Measurements from ENCODE around the gene NGEF.

The NGEF gene

DNA sequence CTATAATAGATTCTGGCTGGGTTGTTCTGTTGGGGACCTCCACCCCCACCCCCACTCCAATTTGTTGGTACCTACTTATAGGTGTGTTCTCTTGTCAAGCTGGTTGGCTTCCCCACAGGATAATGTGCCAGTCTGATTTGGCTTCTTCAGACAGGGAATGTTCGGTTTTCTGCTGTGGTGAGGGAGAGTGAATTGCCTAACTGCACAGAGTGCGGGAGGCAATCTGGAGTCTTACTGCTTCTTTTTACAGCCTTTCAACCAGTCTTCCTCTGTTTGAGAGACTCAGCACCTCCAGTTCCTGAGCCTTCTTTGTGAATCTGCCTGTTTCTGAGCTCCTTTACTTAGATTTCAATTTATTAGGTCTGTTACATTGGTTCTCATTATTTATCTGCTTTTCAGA is 170.4 kb downstream of the NGEF start:
- TF ChIP-seq, protein P1, sequence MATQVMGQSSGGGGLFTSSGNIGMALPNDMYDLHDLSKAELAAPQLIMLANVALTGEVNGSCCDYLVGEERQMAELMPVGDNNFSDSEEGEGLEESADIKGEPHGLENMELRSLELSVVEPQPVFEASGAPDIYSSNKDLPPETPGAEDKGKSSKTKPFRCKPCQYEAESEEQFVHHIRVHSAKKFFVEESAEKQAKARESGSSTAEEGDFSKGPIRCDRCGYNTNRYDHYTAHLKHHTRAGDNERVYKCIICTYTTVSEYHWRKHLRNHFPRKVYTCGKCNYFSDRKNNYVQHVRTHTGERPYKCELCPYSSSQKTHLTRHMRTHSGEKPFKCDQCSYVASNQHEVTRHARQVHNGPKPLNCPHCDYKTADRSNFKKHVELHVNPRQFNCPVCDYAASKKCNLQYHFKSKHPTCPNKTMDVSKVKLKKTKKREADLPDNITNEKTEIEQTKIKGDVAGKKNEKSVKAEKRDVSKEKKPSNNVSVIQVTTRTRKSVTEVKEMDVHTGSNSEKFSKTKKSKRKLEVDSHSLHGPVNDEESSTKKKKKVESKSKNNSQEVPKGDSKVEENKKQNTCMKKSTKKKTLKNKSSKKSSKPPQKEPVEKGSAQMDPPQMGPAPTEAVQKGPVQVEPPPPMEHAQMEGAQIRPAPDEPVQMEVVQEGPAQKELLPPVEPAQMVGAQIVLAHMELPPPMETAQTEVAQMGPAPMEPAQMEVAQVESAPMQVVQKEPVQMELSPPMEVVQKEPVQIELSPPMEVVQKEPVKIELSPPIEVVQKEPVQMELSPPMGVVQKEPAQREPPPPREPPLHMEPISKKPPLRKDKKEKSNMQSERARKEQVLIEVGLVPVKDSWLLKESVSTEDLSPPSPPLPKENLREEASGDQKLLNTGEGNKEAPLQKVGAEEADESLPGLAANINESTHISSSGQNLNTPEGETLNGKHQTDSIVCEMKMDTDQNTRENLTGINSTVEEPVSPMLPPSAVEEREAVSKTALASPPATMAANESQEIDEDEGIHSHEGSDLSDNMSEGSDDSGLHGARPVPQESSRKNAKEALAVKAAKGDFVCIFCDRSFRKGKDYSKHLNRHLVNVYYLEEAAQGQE (IDR thresholded peaks at IDR 0.05; ENCODE audit: insufficient read depth in 1 of 2, low read depth in 2 of 2, low read length in 2 of 2): no peak
- no peak for TF ChIP-seq FOXP2 (optimal IDR thresholded peaks at IDR 0.05; ENCODE audit: borderline replicate concordance, extremely low read depth, extremely low read length, insufficient read depth)
- no peak for TF ChIP-seq SIN3A (IDR thresholded peaks at IDR 0.05; ENCODE audit: borderline replicate concordance, insufficient read depth, low read length)
- no peak for TF ChIP-seq TAF1 (IDR thresholded peaks at IDR 0.05; ENCODE audit: borderline replicate concordance, insufficient read depth, low read length)
- TF ChIP-seq POLR2AphosphoS5 (IDR thresholded peaks at IDR 0.05; ENCODE audit: low read depth, low read length): no peak

DNA sequence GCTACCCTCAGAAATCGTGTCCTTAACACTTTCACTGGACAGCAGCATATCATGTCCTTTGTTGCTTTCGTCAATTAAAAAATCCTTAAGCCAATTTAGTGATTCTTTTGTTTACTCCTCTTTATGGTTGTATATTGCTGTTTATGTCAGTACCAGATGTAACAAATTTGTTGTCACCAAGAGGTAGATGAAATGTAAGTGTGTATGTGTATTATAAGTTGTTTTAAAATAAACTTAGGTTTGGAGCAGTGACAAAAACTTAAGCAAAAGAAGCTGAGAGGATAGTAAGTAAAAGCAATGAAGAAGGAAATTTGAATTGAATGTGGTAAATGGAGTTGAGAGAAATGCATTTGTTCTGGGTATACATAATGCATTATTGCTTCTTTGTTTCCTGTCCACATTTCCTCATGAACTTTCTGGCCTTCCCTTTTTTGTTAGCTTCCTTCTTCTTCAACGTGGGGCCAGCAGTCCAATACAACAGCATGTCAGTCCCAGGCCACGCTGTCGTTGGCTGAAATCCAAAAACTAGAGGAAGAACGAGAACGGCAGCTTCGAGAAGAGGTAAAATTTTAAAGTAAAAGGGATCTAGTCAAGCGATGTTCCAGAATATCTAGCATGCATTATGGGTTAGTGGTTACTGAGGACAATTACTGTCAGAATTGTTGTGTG is 173.5 kb downstream of the NGEF start:
- TF ChIP-seq, protein P1 (IDR thresholded peaks at IDR 0.05; ENCODE audit: insufficient read depth in 1 of 2, low read depth in 2 of 2, low read length in 2 of 2): no peak
- no peak for TF ChIP-seq POLR2AphosphoS5 (IDR thresholded peaks at IDR 0.05; ENCODE audit: low read depth, low read length)
- TF ChIP-seq TAF1 (IDR thresholded peaks at IDR 0.05; ENCODE audit: borderline replicate concordance, insufficient read depth, low read length): no peak
- TF ChIP-seq SIN3A (IDR thresholded peaks at IDR 0.05; ENCODE audit: borderline replicate concordance, insufficient read depth, low read length): no peak
- no peak for TF ChIP-seq FOXP2 (optimal IDR thresholded peaks at IDR 0.05; ENCODE audit: borderline replicate concordance, extremely low read depth, extremely low read length, insufficient read depth)

DNA sequence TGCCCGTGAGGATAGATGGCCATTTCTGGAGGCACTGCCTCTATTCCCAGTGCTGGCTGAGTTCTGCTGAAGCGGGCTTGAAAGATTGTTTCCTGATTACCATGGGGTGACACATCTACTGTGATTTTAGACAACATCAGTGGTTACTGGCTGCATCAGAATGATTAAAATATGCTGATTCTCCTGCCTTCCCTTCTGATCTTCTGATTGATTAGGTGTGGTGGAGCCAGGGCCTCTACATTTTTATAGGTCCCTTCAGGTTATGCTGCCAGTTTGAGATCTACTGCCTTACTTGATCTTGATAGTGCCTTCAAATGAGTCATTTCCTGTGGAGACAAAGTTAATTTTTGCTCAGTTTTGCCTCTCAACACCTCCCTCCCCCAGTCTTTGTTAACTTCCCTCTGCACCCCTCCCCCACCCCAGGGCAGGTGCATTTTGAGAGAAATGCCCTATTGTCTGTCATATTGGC is 174.6 kb downstream of the NGEF start:
- TF ChIP-seq POLR2AphosphoS5 (IDR thresholded peaks at IDR 0.05; ENCODE audit: low read depth, low read length): no peak
- no peak for TF ChIP-seq SIN3A (IDR thresholded peaks at IDR 0.05; ENCODE audit: borderline replicate concordance, insufficient read depth, low read length)
- TF ChIP-seq, protein P1 (IDR thresholded peaks at IDR 0.05; ENCODE audit: insufficient read depth in 1 of 2, low read depth in 2 of 2, low read length in 2 of 2): no peak
- TF ChIP-seq FOXP2 (optimal IDR thresholded peaks at IDR 0.05; ENCODE audit: borderline replicate concordance, extremely low read depth, extremely low read length, insufficient read depth): no peak
- TF ChIP-seq TAF1 (IDR thresholded peaks at IDR 0.05; ENCODE audit: borderline replicate concordance, insufficient read depth, low read length): no peak

DNA sequence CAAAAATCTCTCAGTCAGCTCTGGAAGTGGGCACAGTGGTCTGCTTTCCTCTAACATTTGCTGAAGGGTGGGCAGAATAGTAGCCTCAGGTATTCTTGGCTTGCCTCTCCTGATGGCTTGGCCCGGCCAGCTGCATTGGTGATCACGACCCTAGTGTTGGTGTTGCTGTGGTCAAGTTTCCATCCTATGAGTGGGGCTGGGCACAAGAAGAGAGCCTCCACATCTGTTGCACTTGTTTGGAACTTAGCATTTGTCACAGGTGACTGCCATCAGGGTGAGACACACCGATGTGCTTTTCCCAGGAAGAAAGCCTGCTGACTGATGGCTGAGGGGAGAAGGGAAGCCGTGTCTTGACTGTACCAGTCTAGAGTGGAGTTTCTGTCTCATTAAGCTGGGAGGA is 176.1 kb downstream of the NGEF start:
- TF ChIP-seq, protein P1 (IDR thresholded peaks at IDR 0.05; ENCODE audit: insufficient read depth in 1 of 2, low read depth in 2 of 2, low read length in 2 of 2): no peak
- TF ChIP-seq TAF1 (IDR thresholded peaks at IDR 0.05; ENCODE audit: borderline replicate concordance, insufficient read depth, low read length) (no peak), SIN3A (IDR thresholded peaks at IDR 0.05; ENCODE audit: borderline replicate concordance, insufficient read depth, low read length) (no peak), FOXP2 (optimal IDR thresholded peaks at IDR 0.05; ENCODE audit: borderline replicate concordance, extremely low read depth, extremely low read length, insufficient read depth) (no peak)
